GM18870 (cell line): ENCODE measurements around the gene KCNJ3.

ENCODE experiments used
- ATAC-seq: cut with Tn5 transposase; IDR thresholded peaks from one replicate; pipeline ENCODE4 v1.9.1; 2021; ENCODE audit warnings: moderate library complexity; ENCODE audit not compliant: unreplicated experiment

The KCNJ3 gene

GRCh38 chr2:154704991-154705390 lies 6.5 kb downstream of the KCNJ3 start:
- ATAC-seq = no peak

- ATAC-seq = no peak
Measured at GRCh38 chr2:154706660-154707059, 8.2 kb downstream of the KCNJ3 start.

GRCh38 chr2:154707994-154708575 lies 9.6 kb downstream of the KCNJ3 start:
- no peak for ATAC-seq

GRCh38 chr2:154709215-154709614 lies 10.7 kb downstream of the KCNJ3 start:
- ATAC-seq = no peak

- no peak for ATAC-seq
Measured at GRCh38 chr2:154710078-154710477, 11.6 kb downstream of the KCNJ3 start.

- ATAC-seq = no peak
Measured at GRCh38 chr2:154710685-154711084, 12.2 kb downstream of the KCNJ3 start.

GRCh38 chr2:154713675-154714074 lies 15.2 kb downstream of the KCNJ3 start:
- ATAC-seq = no peak

- ATAC-seq = no peak
Measured at GRCh38 chr2:154720651-154721050, 22.2 kb downstream of the KCNJ3 start.

GRCh38 chr2:154724194-154724797 lies 25.8 kb downstream of the KCNJ3 start:
- ATAC-seq = no peak

GRCh38 chr2:154740361-154740760 lies 41.9 kb downstream of the KCNJ3 start:
- ATAC-seq = no peak

- no peak for ATAC-seq
Measured at GRCh38 chr2:154758871-154759270, 60.4 kb downstream of the KCNJ3 start.

GRCh38 chr2:154762638-154763037 lies 64.1 kb downstream of the KCNJ3 start:
- no peak for ATAC-seq

- ATAC-seq = no peak
Measured at GRCh38 chr2:154771664-154772284, 73.3 kb downstream of the KCNJ3 start.

GRCh38 chr2:154776825-154777224 lies 78.3 kb downstream of the KCNJ3 start:
- no peak for ATAC-seq

- no peak for ATAC-seq
Measured at GRCh38 chr2:154794406-154794805, 95.9 kb downstream of the KCNJ3 start.

GRCh38 chr2:154795651-154796050 lies 97.2 kb downstream of the KCNJ3 start:
- ATAC-seq = no peak

GRCh38 chr2:154804451-154804850 lies 106.0 kb downstream of the KCNJ3 start:
- no peak for ATAC-seq

GRCh38 chr2:154813636-154814035 lies 115.1 kb downstream of the KCNJ3 start:
- no peak for ATAC-seq

GRCh38 chr2:154814856-154815255 lies 116.4 kb downstream of the KCNJ3 start:
- ATAC-seq = no peak

- ATAC-seq = no peak
Measured at GRCh38 chr2:154825358-154825757, 126.9 kb downstream of the KCNJ3 start.

- no peak for ATAC-seq
Measured at GRCh38 chr2:154826827-154827226, 128.3 kb downstream of the KCNJ3 start.

- ATAC-seq = no peak
Measured at GRCh38 chr2:154827286-154827685, 128.8 kb downstream of the KCNJ3 start.

- ATAC-seq = no peak
Measured at GRCh38 chr2:154832711-154833110, 134.2 kb downstream of the KCNJ3 start.
